Measurements from ENCODE around the gene PPP4R2. TPM values are rescaled to one million over a fixed set of nuclear protein-coding genes. Genes with fewer than 3 reads are reported as not detected.
"Not testable (repeated sequence)": the region's sequence is repeated elsewhere in the genome, so short reads cannot be mapped to it uniquely, and the experiment has no call there.

Gene PPP4R2
- total and polyA plus RNA-seq, 4 experiments from 2014 or later: 30.7 to 77.0 (median 54.5) TPM

DNA sequence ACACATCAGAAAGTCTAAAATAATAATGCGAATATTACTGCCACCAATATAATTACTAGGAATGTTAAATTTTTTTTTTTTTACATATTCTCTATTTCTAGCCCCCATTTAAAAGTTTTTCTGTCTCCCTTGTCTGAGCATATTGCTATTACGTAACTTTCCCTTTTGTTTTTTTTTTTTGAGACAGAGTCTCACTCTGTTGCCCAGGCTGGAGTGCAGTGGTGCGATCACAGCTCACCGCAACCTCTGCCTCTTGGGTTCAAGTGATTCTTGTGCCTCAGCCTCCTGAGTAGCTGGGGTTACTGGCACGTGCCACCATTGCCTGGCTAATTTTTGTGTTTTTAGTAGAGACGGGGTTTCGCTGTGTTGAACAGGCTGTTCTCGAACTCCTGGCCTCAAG is 6.4 kb downstream of the PPP4R2 start:
- H3K9me3 ChIP-seq (ENCODE audit: control insufficient read depth in 1 of 2, low read length in 2 of 2); H3K27me3 Mint-ChIP-seq; H3K9me3 Mint-ChIP-seq; H3K27me3 ChIP-seq (ENCODE audit: insufficient read depth, low read length); H3K27ac ChIP-seq (ENCODE audit: low read depth, low read length); CTCF ChIA-PET (ENCODE audit: partially characterized antibody); H3K4me3 ChIP-seq (ENCODE audit: low read length in 2 of 2); DNase-seq; intact Hi-C loops (cut with micrococcal nuclease): not testable (repeated sequence)
- POLR2A ChIA-PET (ENCODE audit: partially characterized antibody): interaction anchor here (0.6 kb wide), 1 partner anchor 29 kb away, joined by 3 read pairs; no protein-coding TSS in a partner anchor
- H3K4me3 Mint-ChIP-seq: peak overlapping the region in 3 of 8 donors; percentile 13 to 68 (median 50)
- peaks cover 84% of the 10 kb centered on the region for H3K4me1 ChIP-seq (ENCODE audit: insufficient read depth, low read length)
- peaks cover 60 to 61% of the 10 kb centered on the region in 2 donors for H3K36me3 Mint-ChIP-seq
- peak overlapping the region in 3 of 7 donors; percentile 37 to 88 (median 44) for H3K27ac Mint-ChIP-seq
- peaks cover 48 to 89% (median 67%) of the 10 kb centered on the region in 4 donors for H3K4me1 Mint-ChIP-seq
- H3K36me3 ChIP-seq (ENCODE audit: insufficient read depth, low read length): peaks cover 27% of the 10 kb centered on the region

DNA sequence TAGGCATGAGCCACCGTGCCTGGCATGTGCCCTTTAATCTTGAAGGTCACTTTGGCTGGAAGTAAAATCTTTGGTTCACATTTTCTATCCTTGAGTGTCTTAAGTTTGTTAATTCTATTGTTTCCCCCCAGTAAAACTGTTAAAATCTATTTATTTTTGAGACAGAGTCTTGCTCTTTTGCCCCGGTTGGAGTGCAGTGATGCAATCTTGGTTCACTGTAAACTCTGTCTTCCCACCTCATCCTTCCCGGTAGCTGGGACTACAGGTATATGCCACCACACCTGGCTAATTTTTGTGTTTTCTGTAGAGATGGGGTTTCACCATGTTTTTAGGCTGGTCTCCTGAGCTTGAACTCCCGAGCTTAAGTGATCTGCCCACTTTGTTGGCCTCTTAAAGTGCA is 7.7 kb downstream of the PPP4R2 start:
- no peaks in the 10 kb centered on the region for H3K27me3 Mint-ChIP-seq
- H3K27ac ChIP-seq (ENCODE audit: low read depth, low read length): no peak overlapping the region
- H3K9me3 ChIP-seq (ENCODE audit: control insufficient read depth in 1 of 2, low read length in 2 of 2): no peaks in the 10 kb centered on the region
- peaks cover 84% of the 10 kb centered on the region for H3K4me1 ChIP-seq (ENCODE audit: insufficient read depth, low read length)
- H3K9me3 Mint-ChIP-seq: no peaks in the 10 kb centered on the region
- H3K27ac Mint-ChIP-seq: peak overlapping the region in 4 of 7 donors; percentile 46 to 80 (median 64)
- no peak overlapping the region for H3K4me3 ChIP-seq (ENCODE audit: low read length in 2 of 2)
- no peaks in the 10 kb centered on the region for H3K27me3 ChIP-seq (ENCODE audit: insufficient read depth, low read length)
- ChIA-PET POLR2A (ENCODE audit: partially characterized antibody) (no interaction called here), CTCF (ENCODE audit: partially characterized antibody) (interaction anchor here (0.5 to 0.7 kb wide), 2 partner anchors 50 to 1564 kb away, joined by 3 to 4 read pairs; no protein-coding TSS in a partner anchor)
- intact Hi-C loops (cut with micrococcal nuclease): no loop called here
- H3K36me3 ChIP-seq (ENCODE audit: insufficient read depth, low read length): peaks cover 27% of the 10 kb centered on the region
- no peak for DNase-seq
- H3K4me1 Mint-ChIP-seq: peaks cover 50 to 90% (median 69%) of the 10 kb centered on the region in 4 donors
- H3K4me3 Mint-ChIP-seq: peak overlapping the region in 5 of 8 donors; percentile 6 to 80 (median 33)
- H3K36me3 Mint-ChIP-seq: peaks cover 66% of the 10 kb centered on the region in 2 donors

DNA sequence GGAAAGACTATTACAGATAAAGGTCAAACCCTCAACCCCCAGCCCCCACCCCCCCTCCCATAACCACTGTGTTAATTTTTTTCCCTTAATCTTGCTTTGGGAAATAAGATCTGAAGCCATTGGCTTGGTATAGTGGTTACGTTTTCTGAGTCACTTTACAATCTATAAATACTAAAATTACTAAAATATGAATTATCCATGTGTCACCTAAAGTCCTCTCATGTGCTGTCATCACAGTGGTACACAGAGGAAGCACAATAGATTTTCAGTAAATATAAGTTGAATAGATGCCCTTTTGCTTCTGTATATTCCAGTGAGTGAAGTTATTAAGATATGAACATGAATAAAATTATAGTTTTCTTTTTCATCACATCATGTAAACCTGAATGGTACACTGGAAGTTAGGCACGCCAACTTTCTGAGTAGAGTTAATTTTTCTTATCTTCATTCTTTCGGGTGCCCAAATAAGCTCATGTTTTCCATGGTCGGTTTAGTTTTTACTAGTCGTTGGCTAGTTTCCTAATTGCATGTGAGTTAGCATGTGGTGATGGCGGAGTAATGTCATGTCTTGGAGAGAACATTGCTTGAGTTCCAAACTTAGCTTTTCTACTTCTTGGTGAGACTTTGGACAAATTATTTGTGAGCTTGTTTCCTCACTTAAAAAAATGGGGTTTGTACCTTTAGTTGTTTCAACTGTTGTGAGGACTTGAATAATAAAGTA is 11.5 kb downstream of the PPP4R2 start:
- Histone ChIP-seq H3K27me3 (ENCODE audit: insufficient read depth, low read length) (no peaks in the 10 kb centered on the region), H3K27ac (ENCODE audit: low read depth, low read length) (no peak overlapping the region), H3K4me1 (ENCODE audit: insufficient read depth, low read length) (peaks cover 88% of the 10 kb centered on the region), H3K36me3 (ENCODE audit: insufficient read depth, low read length) (peaks cover 19% of the 10 kb centered on the region), H3K9me3 (ENCODE audit: control insufficient read depth in 1 of 2, low read length in 2 of 2) (no peaks in the 10 kb centered on the region), H3K4me3 (ENCODE audit: low read length in 2 of 2) (no peak overlapping the region)
- Mint-ChIP-seq H3K9me3 (no peaks in the 10 kb centered on the region), H3K36me3 (peaks cover 56 to 69% of the 10 kb centered on the region in 2 donors), H3K27ac (peak overlapping the region in 5 of 7 donors; percentile 3 to 80 (median 6)), H3K4me3 (peak overlapping the region in 6 of 8 donors; percentile 25 to 66 (median 42)), H3K27me3 (no peaks in the 10 kb centered on the region), H3K4me1 (peaks cover 55 to 94% (median 71%) of the 10 kb centered on the region in 4 donors)
- POLR2A ChIA-PET (ENCODE audit: partially characterized antibody): interaction anchor here (1.0 kb wide), 1 partner anchor 11 kb away, joined by 4 read pairs; no protein-coding TSS in a partner anchor
- no peak for DNase-seq
- CTCF ChIA-PET (ENCODE audit: partially characterized antibody): interaction anchor here (0.8 to 3.0 kb wide), 3 partner anchors 10 to 1133 kb away, joined by 3 to 15 read pairs (median 4); no protein-coding TSS in a partner anchor
- intact Hi-C loops (cut with micrococcal nuclease): no loop called here

DNA sequence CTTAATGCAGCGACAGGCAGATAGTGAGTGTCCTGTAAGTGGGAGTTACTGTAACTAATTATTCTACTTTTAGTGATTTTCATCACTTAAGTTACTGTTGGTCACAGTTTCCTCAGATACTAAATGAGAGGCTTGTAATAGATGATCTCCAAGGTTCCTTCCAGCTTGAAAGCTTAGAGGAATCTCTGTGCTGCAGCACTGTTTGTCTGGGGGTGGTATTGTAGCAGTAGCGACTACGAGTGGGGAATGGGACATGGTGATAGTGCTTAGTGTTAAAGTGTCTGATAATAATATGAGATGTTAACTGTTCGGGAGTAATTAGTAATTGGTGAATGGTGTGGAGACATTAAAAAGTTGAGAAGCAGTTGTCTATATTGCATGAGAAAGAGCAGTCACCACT is 12.4 kb downstream of the PPP4R2 start:
- H3K9me3 Mint-ChIP-seq: no peaks in the 10 kb centered on the region
- no peak overlapping the region for H3K4me3 ChIP-seq (ENCODE audit: low read length in 2 of 2)
- POLR2A ChIA-PET (ENCODE audit: partially characterized antibody): interaction anchor here (1.0 kb wide), 1 partner anchor 12 kb away, joined by 4 read pairs; no protein-coding TSS in a partner anchor
- peaks cover 19% of the 10 kb centered on the region for H3K36me3 ChIP-seq (ENCODE audit: insufficient read depth, low read length)
- no peak overlapping the region for H3K27ac ChIP-seq (ENCODE audit: low read depth, low read length)
- H3K36me3 Mint-ChIP-seq: peaks cover 50 to 61% of the 10 kb centered on the region in 2 donors
- no peaks in the 10 kb centered on the region for H3K27me3 ChIP-seq (ENCODE audit: insufficient read depth, low read length)
- peak overlapping the region in 6 of 7 donors; percentile 5 to 91 (median 28) for H3K27ac Mint-ChIP-seq
- H3K27me3 Mint-ChIP-seq: no peaks in the 10 kb centered on the region
- CTCF ChIA-PET (ENCODE audit: partially characterized antibody): interaction anchor here (0.6 to 3.0 kb wide), 3 partner anchors 8 to 12 kb away, joined by 3 to 15 read pairs (median 3); no protein-coding TSS in a partner anchor
- intact Hi-C loops (cut with micrococcal nuclease): no loop called here
- no peaks in the 10 kb centered on the region for H3K9me3 ChIP-seq (ENCODE audit: control insufficient read depth in 1 of 2, low read length in 2 of 2)
- H3K4me1 ChIP-seq (ENCODE audit: insufficient read depth, low read length): peaks cover 87% of the 10 kb centered on the region
- no peak for DNase-seq
- H3K4me1 Mint-ChIP-seq: peaks cover 55 to 93% (median 68%) of the 10 kb centered on the region in 4 donors
- H3K4me3 Mint-ChIP-seq: peak overlapping the region in 6 of 8 donors; percentile 15 to 66 (median 34)

GRCh38 chr3:73009750-73010149 is 13.1 kb downstream of the PPP4R2 start:
- Histone ChIP-seq H3K27ac (ENCODE audit: low read depth, low read length) (no peak overlapping the region), H3K36me3 (ENCODE audit: insufficient read depth, low read length) (peaks cover 16% of the 10 kb centered on the region), H3K4me3 (ENCODE audit: low read length in 2 of 2) (no peak overlapping the region), H3K27me3 (ENCODE audit: insufficient read depth, low read length) (no peaks in the 10 kb centered on the region), H3K9me3 (ENCODE audit: control insufficient read depth in 1 of 2, low read length in 2 of 2) (no peaks in the 10 kb centered on the region), H3K4me1 (ENCODE audit: insufficient read depth, low read length) (peaks cover 80% of the 10 kb centered on the region)
- no peak for DNase-seq
- ChIA-PET CTCF (ENCODE audit: partially characterized antibody) (interaction anchor here (0.9 to 1.1 kb wide), 2 partner anchors 9 to 44 kb away, joined by 3 read pairs; no protein-coding TSS in a partner anchor), POLR2A (ENCODE audit: partially characterized antibody) (interaction anchor here (2.6 kb wide), 1 partner anchor 12 kb away, joined by 10 read pairs; the partner anchor contains the start of gene PPP4R2)
- peak overlapping the region in 6 of 8 donors; percentile 4 to 66 (median 54) for H3K4me3 Mint-ChIP-seq
- intact Hi-C loops (cut with micrococcal nuclease): no loop called here
- H3K27ac Mint-ChIP-seq: peak overlapping the region in 2 of 7 donors; percentile 30 to 35
- H3K9me3 Mint-ChIP-seq: no peaks in the 10 kb centered on the region
- peaks cover 51 to 88% (median 65%) of the 10 kb centered on the region in 4 donors for H3K4me1 Mint-ChIP-seq
- H3K27me3 Mint-ChIP-seq: no peaks in the 10 kb centered on the region
- peaks cover 46 to 57% of the 10 kb centered on the region in 2 donors for H3K36me3 Mint-ChIP-seq

- H3K4me1 Mint-ChIP-seq: peaks cover 51 to 88% (median 64%) of the 10 kb centered on the region in 4 donors
Observed at GRCh38 chr3:73010158-73010557, 13.5 kb downstream of the PPP4R2 start.

DNA sequence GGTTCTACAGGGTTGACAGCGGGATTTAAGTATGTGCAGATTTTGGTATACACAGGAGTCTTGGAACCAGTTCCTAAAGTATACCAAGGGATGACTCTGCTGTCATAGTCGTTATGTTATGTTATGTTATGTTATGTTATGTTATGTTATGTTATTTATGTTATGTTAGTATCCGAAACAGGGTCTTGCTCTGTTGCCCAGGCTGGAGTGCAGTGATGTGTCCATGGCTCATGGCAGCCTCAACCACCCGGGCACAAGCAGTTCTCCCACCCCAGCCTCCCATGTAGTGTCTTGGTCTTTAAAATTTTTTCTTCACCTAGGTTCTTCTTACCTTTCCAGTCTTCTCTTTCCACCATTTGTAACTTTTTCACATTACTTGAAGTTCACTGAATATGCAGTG is 21.7 kb downstream of the PPP4R2 start:
- Histone ChIP-seq H3K4me3 (ENCODE audit: low read length in 2 of 2) (no peak overlapping the region), H3K27ac (ENCODE audit: low read depth, low read length) (no peak overlapping the region), H3K9me3 (ENCODE audit: control insufficient read depth in 1 of 2, low read length in 2 of 2) (no peaks in the 10 kb centered on the region), H3K4me1 (ENCODE audit: insufficient read depth, low read length) (peaks cover 59% of the 10 kb centered on the region), H3K27me3 (ENCODE audit: insufficient read depth, low read length) (no peaks in the 10 kb centered on the region), H3K36me3 (ENCODE audit: insufficient read depth, low read length) (peaks cover 8% of the 10 kb centered on the region)
- peaks cover 39 to 77% (median 60%) of the 10 kb centered on the region in 4 donors for H3K4me1 Mint-ChIP-seq
- peaks cover 0 to 1% (median 0%) of the 10 kb centered on the region in 8 donors for H3K9me3 Mint-ChIP-seq
- no peak for DNase-seq
- H3K27me3 Mint-ChIP-seq: no peaks in the 10 kb centered on the region
- ChIA-PET POLR2A (ENCODE audit: partially characterized antibody) (no interaction called here), CTCF (ENCODE audit: partially characterized antibody) (interaction anchor here (1.7 kb wide), 1 partner anchor 38 kb away, joined by 3 read pairs; no protein-coding TSS in a partner anchor)
- peak overlapping the region in 2 of 7 donors; percentile 15 to 43 for H3K27ac Mint-ChIP-seq
- intact Hi-C loops (cut with micrococcal nuclease): no loop called here
- peak overlapping the region in 6 of 8 donors; percentile 2 to 45 (median 37) for H3K4me3 Mint-ChIP-seq
- peaks cover 16 to 26% of the 10 kb centered on the region in 2 donors for H3K36me3 Mint-ChIP-seq

More at GRCh38 chr3:73010158-73010557, 13.5 kb downstream of the PPP4R2 start:
- DNase-seq: no peak
- peaks cover 80% of the 10 kb centered on the region for H3K4me1 ChIP-seq (ENCODE audit: insufficient read depth, low read length)
- peaks cover 16% of the 10 kb centered on the region for H3K36me3 ChIP-seq (ENCODE audit: insufficient read depth, low read length)
- H3K27me3 ChIP-seq (ENCODE audit: insufficient read depth, low read length): no peaks in the 10 kb centered on the region
- Mint-ChIP-seq H3K27me3 (no peaks in the 10 kb centered on the region), H3K9me3 (no peaks in the 10 kb centered on the region), H3K36me3 (peaks cover 44 to 60% of the 10 kb centered on the region in 2 donors), H3K4me3 (peak overlapping the region in 5 of 8 donors; percentile 41 to 66 (median 55)), H3K27ac (peak overlapping the region in 1 of 7 donors; percentile 51)
- intact Hi-C loops (cut with micrococcal nuclease): no loop called here
- H3K27ac ChIP-seq (ENCODE audit: low read depth, low read length): no peak overlapping the region
- no peak overlapping the region for H3K4me3 ChIP-seq (ENCODE audit: low read length in 2 of 2)
- H3K9me3 ChIP-seq (ENCODE audit: control insufficient read depth in 1 of 2, low read length in 2 of 2): no peaks in the 10 kb centered on the region
- POLR2A ChIA-PET (ENCODE audit: partially characterized antibody): interaction anchor here (2.6 kb wide), 1 partner anchor 13 kb away, joined by 10 read pairs; the partner anchor contains the start of gene PPP4R2
- CTCF ChIA-PET (ENCODE audit: partially characterized antibody): interaction anchor here (0.9 kb wide), 1 partner anchor 45 kb away, joined by 3 read pairs; no protein-coding TSS in a partner anchor

Measured in CD4-positive, alpha-beta memory T cell (primary cell).